GM12873 (cell line): ENCODE data around the gene AHSG.

Source experiments
- TF ChIP-seq, protein P1 (sequence below): IDR thresholded peaks from 2 replicates; pipeline ENCODE4 v1.5.1; 2012; ENCODE audit warnings: low read depth, mild to moderate bottlenecking, moderate library complexity, low read length, control low read depth; ENCODE audit not compliant: insufficient read depth; ENCODE audit errors: missing control alignments

AHSG gene

DNA sequence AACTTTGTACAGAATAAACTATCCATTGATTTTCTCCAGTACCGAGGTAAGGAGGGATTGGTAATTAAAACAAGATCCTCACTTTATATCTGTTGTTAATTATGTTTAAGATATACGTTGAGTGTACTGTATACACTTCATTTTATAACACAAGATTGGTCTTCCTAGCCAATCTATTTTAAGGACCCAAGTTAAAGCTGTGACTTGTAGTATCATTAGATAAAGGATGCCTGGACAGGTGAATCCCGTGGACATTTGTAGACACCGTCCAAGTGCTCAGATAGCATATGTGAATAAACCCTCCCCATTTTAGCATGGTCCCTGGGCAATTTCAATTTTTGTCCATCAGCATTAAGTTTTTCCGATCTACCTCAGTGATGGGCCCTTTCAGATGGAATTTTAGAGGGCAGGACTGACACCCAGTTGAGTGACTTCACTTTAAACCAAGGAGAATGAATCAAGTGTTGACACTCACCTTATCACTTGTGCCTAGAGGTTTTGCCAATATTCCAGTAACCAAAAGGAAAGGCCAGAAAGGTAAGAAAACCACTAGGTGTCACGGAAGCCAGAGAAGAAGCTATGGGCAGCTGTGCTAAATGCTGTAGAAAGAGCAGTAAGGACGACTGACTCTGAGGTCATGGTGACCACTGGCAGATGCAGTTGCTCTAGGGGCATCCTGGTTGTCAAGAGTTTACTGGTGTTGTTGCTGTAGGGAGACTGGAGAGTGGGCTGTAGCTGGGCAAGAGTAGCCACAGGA lies 9.2 kb downstream of the AHSG start:
- TF ChIP-seq, protein P1, sequence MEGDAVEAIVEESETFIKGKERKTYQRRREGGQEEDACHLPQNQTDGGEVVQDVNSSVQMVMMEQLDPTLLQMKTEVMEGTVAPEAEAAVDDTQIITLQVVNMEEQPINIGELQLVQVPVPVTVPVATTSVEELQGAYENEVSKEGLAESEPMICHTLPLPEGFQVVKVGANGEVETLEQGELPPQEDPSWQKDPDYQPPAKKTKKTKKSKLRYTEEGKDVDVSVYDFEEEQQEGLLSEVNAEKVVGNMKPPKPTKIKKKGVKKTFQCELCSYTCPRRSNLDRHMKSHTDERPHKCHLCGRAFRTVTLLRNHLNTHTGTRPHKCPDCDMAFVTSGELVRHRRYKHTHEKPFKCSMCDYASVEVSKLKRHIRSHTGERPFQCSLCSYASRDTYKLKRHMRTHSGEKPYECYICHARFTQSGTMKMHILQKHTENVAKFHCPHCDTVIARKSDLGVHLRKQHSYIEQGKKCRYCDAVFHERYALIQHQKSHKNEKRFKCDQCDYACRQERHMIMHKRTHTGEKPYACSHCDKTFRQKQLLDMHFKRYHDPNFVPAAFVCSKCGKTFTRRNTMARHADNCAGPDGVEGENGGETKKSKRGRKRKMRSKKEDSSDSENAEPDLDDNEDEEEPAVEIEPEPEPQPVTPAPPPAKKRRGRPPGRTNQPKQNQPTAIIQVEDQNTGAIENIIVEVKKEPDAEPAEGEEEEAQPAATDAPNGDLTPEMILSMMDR, result no peak

- TF ChIP-seq, protein P1, result no peak
Measured at GRCh38 chr3:186622651-186623310, 9.9 kb downstream of the AHSG start.

- TF ChIP-seq, protein P1, result no peak
Measured at GRCh38 chr3:186624598-186624997, 11.7 kb downstream of the AHSG start.

- TF ChIP-seq, protein P1, result no peak
Measured at GRCh38 chr3:186625600-186626042, 12.8 kb downstream of the AHSG start.

DNA sequence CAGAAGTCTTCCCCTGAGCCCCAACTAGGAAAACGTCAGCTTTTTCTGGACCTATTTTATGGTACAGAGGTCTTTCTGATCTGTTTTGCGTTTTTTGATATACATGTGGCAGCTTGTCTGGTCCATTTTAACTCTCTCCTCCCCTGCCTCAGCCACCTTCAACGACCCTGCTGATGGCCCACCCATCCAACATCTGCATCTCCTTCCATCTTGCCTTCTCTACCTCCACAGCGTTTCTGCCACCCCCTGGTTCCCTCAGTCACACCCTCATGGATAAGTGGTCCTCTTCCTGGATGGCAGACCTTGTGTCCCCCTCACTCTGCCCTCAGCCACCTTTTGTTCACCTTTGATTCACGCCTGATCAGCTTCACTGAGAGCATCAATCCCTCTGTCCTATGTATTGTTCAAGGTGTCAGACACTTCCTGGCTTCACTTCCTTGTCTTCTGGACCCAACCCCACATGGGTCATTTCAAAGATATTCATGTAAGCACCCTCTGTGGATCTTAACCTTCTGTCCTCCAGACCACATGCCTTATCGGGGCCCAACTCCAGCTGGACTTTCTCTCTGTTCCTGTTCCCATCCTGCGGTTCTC lies 13.5 kb downstream of the AHSG start:
- TF ChIP-seq, protein P1, result no peak

- TF ChIP-seq, protein P1, result no peak
Measured at GRCh38 chr3:186627852-186628414, 15.1 kb downstream of the AHSG start.

DNA sequence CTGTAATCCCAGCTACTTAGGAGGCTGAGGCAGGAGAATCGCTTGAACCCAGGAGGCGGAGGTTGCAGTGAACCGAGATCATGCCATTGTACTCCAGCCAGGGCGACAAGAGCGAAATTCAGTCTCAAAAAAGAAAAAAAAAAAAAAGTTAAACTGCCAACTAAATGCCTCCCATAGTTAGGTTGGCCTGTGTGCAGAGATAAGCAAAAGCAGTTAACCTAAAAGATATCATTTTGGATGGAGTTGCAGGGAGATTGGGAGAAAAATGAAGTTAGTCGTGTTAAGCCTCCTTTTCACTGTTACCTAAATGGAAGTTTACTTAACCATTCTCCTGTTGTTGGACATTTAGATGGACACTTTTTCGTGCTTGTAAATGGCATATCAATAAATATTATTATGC lies 15.9 kb downstream of the AHSG start:
- TF ChIP-seq, protein P1, result no peak
